ENCODE measurements around the gene PIP4P1.
A peak's percentile ranks its signal among the peaks of the same experiment; 100 is the strongest.
"Not testable (repeated sequence)": the region's sequence is repeated elsewhere in the genome, so short reads cannot be mapped to it uniquely, and the experiment has no call there.

The PIP4P1 gene

GRCh38 chr14:20461225-20462141 lies at the start of gene PIP4P1:
TSS of gene PIP4P1 (minus strand) at chr14:20461434. CDS start at chr14:20461325, 109 bp downstream.
- TF ChIP-seq CTCF (IDR thresholded peaks at IDR 0.05; ENCODE audit: insufficient read depth, missing control alignments) = no peak
- DNase-seq (ENCODE audit: insufficient read length, low spot score) = peak; percentile 79
- peak; percentile 80 for FAIRE-seq

- FAIRE-seq = no peak
These were observed 47.1 kb upstream of the PIP4P1 start for GRCh38 chr14:20508367-20508766.

GRCh38 chr14:20507537-20507936 lies 46.3 kb upstream of the PIP4P1 start:
- not testable (repeated sequence) for FAIRE-seq; DNase-seq (ENCODE audit: insufficient read length, low spot score)

More at GRCh38 chr14:20508367-20508766, 47.1 kb upstream of the PIP4P1 start:
- no peak for DNase-seq (ENCODE audit: insufficient read length, low spot score)
- no peak for TF ChIP-seq CTCF (IDR thresholded peaks at IDR 0.05; ENCODE audit: insufficient read depth, missing control alignments)

GRCh38 chr14:20506752-20507151 lies 45.5 kb upstream of the PIP4P1 start:
- not testable (repeated sequence) for FAIRE-seq; DNase-seq (ENCODE audit: insufficient read length, low spot score)

GRCh38 chr14:20506276-20506675 lies 45.0 kb upstream of the PIP4P1 start:
- FAIRE-seq; DNase-seq (ENCODE audit: insufficient read length, low spot score): not testable (repeated sequence)

- DNase-seq (ENCODE audit: insufficient read length, low spot score) (no peak), FAIRE-seq (no peak)
- no peak for TF ChIP-seq CTCF (IDR thresholded peaks at IDR 0.05; ENCODE audit: insufficient read depth, missing control alignments)
These were observed 42.7 kb upstream of the PIP4P1 start for GRCh38 chr14:20503898-20504297.

GRCh38 chr14:20501346-20501745 lies 40.1 kb upstream of the PIP4P1 start:
- DNase-seq (ENCODE audit: insufficient read length, low spot score) (no peak), FAIRE-seq (no peak)
- TF ChIP-seq CTCF (IDR thresholded peaks at IDR 0.05; ENCODE audit: insufficient read depth, missing control alignments) = no peak

GRCh38 chr14:20499881-20500280 lies 38.6 kb upstream of the PIP4P1 start:
- TF ChIP-seq CTCF (IDR thresholded peaks at IDR 0.05; ENCODE audit: insufficient read depth, missing control alignments) = no peak
- no peak for DNase-seq (ENCODE audit: insufficient read length, low spot score)
- FAIRE-seq = no peak
